Fibroblast of the aortic adventitia (primary cell): ENCODE measurements around the gene TMEM238. TPM values are rescaled to one million over a fixed set of nuclear protein-coding genes. Genes with fewer than 3 reads are reported as not detected.

Experiments
- DNase-seq: peaks from one replicate; pipeline ENCODE4 v3.0.0-alpha.2; 2010; ENCODE audit warnings: low read depth
- H3K4me3 ChIP-seq: 2 replicates; pipeline ENCODE4 v1.5.1; 2011; ENCODE audit warnings: low read depth, mild to moderate bottlenecking, control low read depth, low read length, moderate library complexity
- total RNA-seq: library from RNA; depleted of rRNA; stranded (reverse); fragments of >200 nt; gene quantifications from 2 replicates; pipeline ENCODE4 v1.2.3, GENCODE V29; 2012; ENCODE audit warnings: low replicate concordance
- TF ChIP-seq, protein P1 (sequence below): IDR thresholded peaks from 2 replicates; pipeline ENCODE4 v1.5.1; 2011; ENCODE audit warnings: mild to moderate bottlenecking, low read length, control low read depth, inconsistent platforms; ENCODE audit not compliant: insufficient read depth

TMEM238 gene
- total RNA-seq, 1 donor: not detected

DNA sequence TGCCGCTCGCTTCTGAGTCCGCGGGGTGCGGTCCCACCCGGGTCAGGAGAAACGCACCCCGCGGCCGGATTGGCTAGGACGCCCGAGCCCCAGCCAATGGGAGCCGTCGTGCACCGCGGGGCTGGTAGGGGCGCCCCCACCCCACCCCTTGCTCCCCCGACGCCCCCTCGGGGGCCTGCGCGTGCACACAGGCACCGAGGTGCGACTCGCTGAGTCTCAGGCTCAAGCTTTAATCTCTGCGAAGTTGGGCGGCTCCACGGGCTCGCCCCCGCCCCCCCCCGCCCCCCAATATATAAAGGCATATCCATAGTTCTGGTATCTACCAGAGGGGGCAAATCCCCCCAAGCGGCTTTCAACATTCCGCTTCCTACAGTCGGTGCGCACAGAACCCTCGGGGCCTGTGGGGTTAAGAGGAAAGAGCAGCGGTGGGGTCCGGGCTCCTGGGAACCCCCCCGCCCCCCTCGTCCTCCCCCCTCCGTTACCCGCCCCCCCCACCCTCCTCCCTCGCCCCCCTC lies 29.3 kb downstream of the TMEM238 start, which contains the start of gene COX6B2:
Gene COX6B2, minus strand, starts transcription at position 22 of the 515 bp plus-strand sequence. CDS start 198 bp downstream, outside the sequence.
- TF ChIP-seq, protein P1, sequence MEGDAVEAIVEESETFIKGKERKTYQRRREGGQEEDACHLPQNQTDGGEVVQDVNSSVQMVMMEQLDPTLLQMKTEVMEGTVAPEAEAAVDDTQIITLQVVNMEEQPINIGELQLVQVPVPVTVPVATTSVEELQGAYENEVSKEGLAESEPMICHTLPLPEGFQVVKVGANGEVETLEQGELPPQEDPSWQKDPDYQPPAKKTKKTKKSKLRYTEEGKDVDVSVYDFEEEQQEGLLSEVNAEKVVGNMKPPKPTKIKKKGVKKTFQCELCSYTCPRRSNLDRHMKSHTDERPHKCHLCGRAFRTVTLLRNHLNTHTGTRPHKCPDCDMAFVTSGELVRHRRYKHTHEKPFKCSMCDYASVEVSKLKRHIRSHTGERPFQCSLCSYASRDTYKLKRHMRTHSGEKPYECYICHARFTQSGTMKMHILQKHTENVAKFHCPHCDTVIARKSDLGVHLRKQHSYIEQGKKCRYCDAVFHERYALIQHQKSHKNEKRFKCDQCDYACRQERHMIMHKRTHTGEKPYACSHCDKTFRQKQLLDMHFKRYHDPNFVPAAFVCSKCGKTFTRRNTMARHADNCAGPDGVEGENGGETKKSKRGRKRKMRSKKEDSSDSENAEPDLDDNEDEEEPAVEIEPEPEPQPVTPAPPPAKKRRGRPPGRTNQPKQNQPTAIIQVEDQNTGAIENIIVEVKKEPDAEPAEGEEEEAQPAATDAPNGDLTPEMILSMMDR: no peak
- no peak for DNase-seq
- H3K4me3 ChIP-seq: peak within 1 kb of the TSS; percentile 60

DNA sequence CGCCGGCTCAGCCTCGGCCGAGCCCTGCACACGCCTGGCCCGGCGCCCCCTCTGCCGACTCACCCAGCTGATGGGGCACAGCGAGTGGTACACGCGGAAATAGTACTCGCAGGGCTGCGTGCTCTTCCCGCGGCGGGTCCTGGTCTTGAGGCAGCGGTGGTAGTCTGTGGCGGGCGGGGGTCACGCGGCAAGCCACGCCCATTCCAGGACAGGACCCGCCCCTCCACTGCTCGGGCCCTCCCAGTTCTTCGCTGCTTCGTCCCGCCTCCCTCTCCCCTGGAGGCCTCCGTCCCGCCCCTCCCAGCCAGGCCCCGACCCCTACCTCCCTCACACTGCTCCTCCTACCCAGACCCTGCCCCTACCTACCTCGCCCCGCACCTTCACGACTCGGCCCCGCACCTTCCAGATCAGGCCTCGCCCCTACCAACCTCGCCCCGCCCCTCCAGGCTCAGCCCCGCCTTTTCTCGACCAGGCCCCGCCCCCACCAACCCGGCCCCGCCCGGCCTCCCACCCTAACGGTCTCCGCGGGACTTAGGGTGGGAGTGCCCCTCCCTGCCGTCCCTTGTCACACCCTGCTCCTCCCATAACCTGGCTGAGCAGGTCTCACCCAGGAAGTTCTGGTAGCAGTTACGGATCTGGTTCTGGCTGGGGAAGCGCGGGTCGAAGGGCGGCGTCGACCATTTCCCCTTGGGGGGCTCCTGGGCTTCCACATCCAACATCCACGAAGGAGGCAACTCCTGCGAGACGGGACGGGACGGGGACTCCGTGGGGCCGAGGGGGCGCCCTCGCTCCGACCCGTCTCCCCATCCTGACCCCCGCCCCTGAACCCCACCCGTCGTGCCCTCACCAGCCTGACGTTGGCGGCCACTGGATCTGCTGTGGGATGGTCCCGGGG lies 30.0 kb downstream of the TMEM238 start:
- peak overlapping the region; percentile 60 for H3K4me3 ChIP-seq
- TF ChIP-seq, protein P1: no peak
- DNase-seq: peak; percentile 39

DNA sequence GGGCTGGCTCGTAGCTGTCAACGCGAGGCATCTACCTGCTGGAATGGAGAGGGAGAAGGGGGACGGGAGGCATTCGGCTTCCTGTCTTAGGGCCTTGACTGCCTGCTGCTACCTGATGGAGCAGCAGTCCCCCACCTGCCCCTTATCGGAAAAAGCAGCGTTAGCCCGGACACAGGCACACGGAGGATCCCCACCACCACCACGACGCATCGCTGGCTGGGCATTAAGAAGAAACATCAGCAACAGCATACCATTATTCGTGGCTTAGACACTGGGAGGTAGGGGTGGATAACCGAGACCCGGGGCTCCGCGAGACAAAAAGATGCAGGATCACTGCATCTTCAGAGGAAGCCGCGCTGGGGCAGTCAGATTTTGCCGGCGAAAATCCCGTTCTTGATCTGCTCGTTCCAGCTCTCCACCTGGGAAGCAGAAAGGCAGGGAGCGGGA lies 30.7 kb downstream of the TMEM238 start:
- TF ChIP-seq, protein P1: no peak
- DNase-seq: no peak
- H3K4me3 ChIP-seq: peak overlapping the region; percentile 60

DNA sequence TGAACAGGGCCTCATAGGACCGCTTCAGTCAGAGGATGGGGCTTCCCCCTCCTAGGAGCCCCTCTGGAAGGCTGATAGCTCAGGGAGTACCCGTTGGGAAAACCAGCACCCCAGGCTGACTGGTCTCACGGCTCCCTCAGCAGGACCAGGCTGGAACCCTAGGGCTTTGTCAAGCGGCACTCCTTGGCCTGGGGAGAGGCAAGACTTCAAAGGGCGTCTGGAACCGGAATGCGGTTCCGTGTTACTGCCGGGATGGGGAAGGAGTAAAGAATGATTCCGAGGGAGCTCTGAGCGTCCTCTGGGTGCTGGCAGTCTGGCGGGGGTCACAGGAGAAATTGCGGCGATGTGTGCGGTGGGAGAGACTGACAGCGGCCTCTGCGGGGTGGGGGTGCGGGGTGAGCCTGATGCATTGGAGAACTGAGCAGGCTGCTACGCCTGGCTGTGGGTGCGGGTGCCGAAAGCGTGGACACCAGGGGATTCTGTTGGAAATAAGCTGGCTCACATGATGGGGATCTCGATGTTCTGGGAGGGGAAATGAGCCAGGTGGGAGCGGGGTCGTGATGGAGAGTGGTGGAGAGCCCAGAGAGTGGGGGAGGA lies 31.4 kb downstream of the TMEM238 start:
- no peak overlapping the region for H3K4me3 ChIP-seq
- no peak for DNase-seq
- TF ChIP-seq, protein P1: no peak

DNA sequence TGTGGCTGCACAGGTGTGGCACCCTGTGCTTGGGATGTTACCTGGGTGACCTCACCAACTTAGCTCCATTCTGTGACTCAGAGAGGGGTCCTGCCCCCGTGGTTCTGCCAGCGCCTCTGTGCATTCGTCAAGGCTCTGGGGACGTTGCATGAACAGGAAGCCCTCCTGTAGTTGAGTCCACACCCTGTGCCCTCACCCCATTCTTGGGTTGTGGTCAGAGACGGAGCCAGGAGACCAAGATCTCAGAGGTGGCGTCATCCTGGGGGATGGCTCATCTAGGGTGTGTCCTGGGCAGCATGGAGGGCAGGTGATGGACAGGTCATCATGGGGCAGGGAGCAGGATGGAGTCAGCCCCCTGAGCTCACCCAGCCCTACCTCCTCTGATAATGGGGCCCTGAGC lies 32.1 kb downstream of the TMEM238 start:
- TF ChIP-seq, protein P1: no peak
- no peak for DNase-seq

DNA sequence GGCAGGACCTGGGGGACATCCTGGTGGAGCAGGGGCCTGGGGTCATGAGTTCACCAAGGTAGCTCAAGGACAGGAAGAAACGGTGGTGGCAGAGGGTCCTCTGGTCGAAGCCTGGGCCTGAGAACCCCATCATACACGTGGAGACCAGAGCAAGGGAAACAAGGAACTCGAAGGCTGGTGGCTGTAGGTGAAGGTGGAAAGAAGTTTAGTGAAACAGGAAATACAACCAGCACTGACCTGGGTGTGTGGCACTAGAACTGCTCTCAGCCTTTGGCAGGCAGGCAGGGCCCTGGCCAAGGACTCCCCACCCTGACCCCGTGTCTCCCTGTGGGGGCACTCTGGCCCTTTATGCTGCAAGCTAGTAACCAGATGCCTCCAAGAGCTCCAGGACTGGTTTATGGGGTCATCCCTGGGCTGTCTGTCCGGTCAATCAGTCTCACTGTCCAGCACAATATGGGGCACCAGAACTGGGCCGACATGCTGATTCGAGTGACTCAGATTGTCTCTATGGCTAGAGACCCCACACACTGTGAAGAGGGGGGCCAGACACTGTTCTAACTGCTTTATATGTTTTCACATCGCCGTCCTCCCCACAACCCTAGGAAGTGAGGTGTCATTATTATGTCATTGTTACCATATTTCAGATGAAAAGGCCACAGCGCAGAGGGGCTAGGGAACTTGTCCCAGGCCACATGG lies 33.3 kb downstream of the TMEM238 start:
- H3K4me3 ChIP-seq: no peak overlapping the region
- TF ChIP-seq, protein P1: no peak
- no peak for DNase-seq

More for the DNA sequence above, 32.1 kb downstream of the TMEM238 start:
- H3K4me3 ChIP-seq: no peak overlapping the region
